Mesodermal cell (in vitro differentiated cells): ENCODE results near the gene LGR4.
"Not testable (repeated sequence)": the region's sequence is repeated elsewhere in the genome, so short reads cannot be mapped to it uniquely, and the experiment has no call there.

Experiments
- H3K27ac ChIP-seq: 2 replicates; pipeline ENCODE4 v1.7.0; 2013; ENCODE audit warnings: mild to moderate bottlenecking, low read depth, low read length, moderate library complexity; ENCODE audit not compliant: severe bottlenecking
- H3K36me3 ChIP-seq: 2 replicates; pipeline ENCODE4 v1.7.1; 2013; ENCODE audit warnings: mild to moderate bottlenecking, low read length, moderate library complexity; ENCODE audit not compliant: control insufficient read depth, insufficient read depth
- H3K4me1 ChIP-seq: one replicate; pipeline ENCODE4 v1.7.1; 2013; ENCODE audit warnings: mild to moderate bottlenecking, low read length; ENCODE audit not compliant: insufficient read depth, control insufficient read depth, poor library complexity, severe bottlenecking
- H3K4me3 ChIP-seq: 2 replicates; pipeline ENCODE4 v1.7.0; 2013; ENCODE audit warnings: low read length, control low read depth, mild to moderate bottlenecking; ENCODE audit not compliant: insufficient read depth, poor library complexity, severe bottlenecking; ENCODE audit errors: extremely low read depth
- H3K9me3 ChIP-seq: 2 replicates; pipeline ENCODE4 v1.7.1; 2013; ENCODE audit warnings: mild to moderate bottlenecking, low read length, moderate library complexity; ENCODE audit not compliant: control insufficient read depth
- WGBS, 2 experiments: methylation state at CpG; one replicate each; pipeline ENCODE4 v1.1.5; 2013; ENCODE audit warnings: missing lambda C conversion rate in 2 of 2; ENCODE audit not compliant: insufficient coverage in 2 of 2; 5-methylcytosine and 5-hydroxymethylcytosine counted together

The LGR4 gene

GRCh38 chr11:27321340-27321739 lies 151.2 kb downstream of the LGR4 start:
- Histone ChIP-seq H3K9me3 (peaks cover 16% of the 10 kb centered on the region), H3K4me1 (peaks cover 12% of the 10 kb centered on the region)
- not testable (repeated sequence) for H3K36me3 ChIP-seq, H3K27ac ChIP-seq, H3K4me3 ChIP-seq
- WGBS, 2 experiments = 91% methylated on average over 10 of the region's 10 CpGs

GRCh38 chr11:27319072-27319471 lies 153.5 kb downstream of the LGR4 start:
- WGBS, 2 experiments = 46 to 79% methylated on average over 2 of the region's 2 CpGs
- H3K4me1 ChIP-seq = peaks cover 12% of the 10 kb centered on the region
- H3K9me3 ChIP-seq = peaks cover 16% of the 10 kb centered on the region
- H3K27ac ChIP-seq = no peak overlapping the region
- peaks cover 5% of the 10 kb centered on the region for H3K36me3 ChIP-seq
- no peak overlapping the region for H3K4me3 ChIP-seq

- no peak overlapping the region for H3K4me3 ChIP-seq
- 22 to 47% methylated on average over 2 of the region's 2 CpGs for WGBS, 2 experiments
- H3K27ac ChIP-seq = no peak overlapping the region
- H3K9me3 ChIP-seq = peaks cover 16% of the 10 kb centered on the region
- H3K36me3 ChIP-seq = peaks cover 5% of the 10 kb centered on the region
- H3K4me1 ChIP-seq = peaks cover 12% of the 10 kb centered on the region
Observed at GRCh38 chr11:27317751-27318150, 154.8 kb downstream of the LGR4 start.
